ENCODE data around the gene MIDN.
"Not testable (repeated sequence)": the region's sequence is repeated elsewhere in the genome, so short reads cannot be mapped to it uniquely, and the experiment has no call there.

MIDN gene

DNA sequence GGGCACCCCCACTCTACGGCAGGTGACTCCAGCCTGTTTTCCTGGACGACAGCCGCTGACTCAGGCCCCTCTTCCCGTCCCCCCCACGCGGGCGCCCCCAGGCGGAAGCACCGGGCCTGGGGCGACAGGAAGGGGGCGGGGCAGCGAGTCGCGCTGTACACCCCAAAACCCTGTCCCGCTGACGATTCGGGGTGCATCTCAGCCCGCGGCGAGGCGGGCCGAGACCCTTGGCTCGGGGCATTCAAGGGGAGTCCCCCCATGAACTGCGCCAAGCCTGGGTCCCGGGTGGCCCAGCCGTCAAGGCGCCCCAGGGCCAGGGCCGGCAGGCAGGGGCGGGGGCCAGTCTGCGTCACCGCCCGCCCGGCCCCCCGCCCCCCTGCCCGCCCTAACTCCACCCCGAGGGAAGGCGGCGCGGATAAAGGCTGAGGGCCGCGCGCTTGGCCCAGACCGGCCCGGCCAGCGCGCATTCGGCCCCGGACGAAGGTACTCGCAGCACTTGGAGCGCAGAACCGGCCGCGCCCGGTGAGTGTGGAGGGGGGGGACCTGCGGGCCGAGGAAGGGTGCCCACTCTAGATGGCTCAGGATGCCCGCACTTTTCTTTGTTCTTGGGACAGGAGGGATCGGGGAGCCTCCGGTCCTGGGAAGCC lies at the start of gene MIDN:
Gene MIDN (plus strand): TSS at position 445 of the 647 bp plus-strand sequence. CDS start 1,714 bp downstream, outside the sequence.
- peak; percentile 75 to 80 for DNase-seq

GRCh38 chr19:1199531-1199930 lies 48.9 kb upstream of the MIDN start:
- DNase-seq, result no peak

- DNase-seq, result not testable (repeated sequence)
Measured at GRCh38 chr19:1200614-1201013, 47.8 kb upstream of the MIDN start.

GRCh38 chr19:1205114-1206099 lies 43.0 kb upstream of the MIDN start, which contains the start of gene STK11:
Gene STK11 (plus strand): TSS chr19:1205778. CDS start chr19:1206914, 1,136 bp downstream.
- DNase-seq, result peak; percentile 98 to 99

- DNase-seq, result no peak
Measured at GRCh38 chr19:1206150-1206863, 42.1 kb upstream of the MIDN start.

DNA sequence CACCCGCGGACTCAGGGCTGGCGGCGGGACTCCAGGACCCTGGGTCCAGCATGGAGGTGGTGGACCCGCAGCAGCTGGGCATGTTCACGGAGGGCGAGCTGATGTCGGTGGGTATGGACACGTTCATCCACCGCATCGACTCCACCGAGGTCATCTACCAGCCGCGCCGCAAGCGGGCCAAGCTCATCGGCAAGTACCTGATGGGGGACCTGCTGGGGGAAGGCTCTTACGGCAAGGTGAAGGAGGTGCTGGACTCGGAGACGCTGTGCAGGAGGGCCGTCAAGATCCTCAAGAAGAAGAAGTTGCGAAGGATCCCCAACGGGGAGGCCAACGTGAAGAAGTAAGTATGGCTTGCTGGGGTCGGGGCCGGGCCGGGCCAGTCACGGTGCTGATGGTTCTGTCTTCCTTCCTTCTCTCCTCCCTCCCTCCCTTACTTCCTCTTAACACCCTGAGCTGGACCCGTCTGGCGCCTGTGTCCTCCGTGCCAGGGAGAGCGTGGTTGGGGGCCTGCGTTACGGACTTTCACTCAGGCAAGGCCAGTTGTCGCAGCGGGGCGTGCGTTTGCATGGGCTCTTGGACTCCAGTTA lies 41.4 kb upstream of the MIDN start:
- peak; percentile 30 to 48 for DNase-seq

DNA sequence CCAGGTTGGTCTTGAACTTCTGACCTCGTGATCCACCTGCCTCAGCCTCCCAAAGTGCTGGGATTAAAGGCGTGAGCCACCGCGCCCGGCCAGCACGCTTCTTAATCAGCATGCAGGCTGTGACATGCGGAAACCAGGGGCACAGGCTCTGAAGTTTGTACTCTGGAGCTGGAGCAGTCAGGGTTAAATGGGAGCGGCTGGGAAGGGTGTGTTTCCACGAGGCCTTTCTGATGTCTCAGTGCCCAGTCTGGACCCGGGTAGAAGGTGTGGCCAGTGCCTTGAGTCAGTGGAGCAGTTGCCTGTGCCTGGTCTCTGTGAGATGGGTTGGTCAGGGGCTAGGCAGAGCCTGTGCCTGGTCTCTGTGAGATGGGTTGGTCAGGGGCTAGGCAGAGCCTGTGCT lies 39.6 kb upstream of the MIDN start:
- DNase-seq, result not testable (repeated sequence)

DNA sequence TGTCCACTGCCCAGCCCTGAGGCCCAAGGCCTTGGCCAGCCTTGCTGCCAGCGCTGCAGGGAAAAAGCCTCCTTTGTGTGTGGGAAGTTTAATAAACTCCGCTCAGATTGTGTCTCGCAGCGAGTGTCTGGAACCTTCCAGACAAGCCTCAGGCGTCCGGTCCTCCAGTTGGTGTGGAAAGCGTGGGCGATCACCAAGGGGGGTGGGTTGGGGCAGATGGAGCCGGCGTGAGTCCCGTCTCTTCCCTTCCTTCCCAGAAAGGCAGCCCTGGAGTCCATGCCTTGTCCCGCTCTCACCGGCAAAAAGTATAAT lies 38.2 kb upstream of the MIDN start:
- DNase-seq, result no peak

- no peak for DNase-seq
Measured at GRCh38 chr19:1211494-1212234, 36.7 kb upstream of the MIDN start.

DNA sequence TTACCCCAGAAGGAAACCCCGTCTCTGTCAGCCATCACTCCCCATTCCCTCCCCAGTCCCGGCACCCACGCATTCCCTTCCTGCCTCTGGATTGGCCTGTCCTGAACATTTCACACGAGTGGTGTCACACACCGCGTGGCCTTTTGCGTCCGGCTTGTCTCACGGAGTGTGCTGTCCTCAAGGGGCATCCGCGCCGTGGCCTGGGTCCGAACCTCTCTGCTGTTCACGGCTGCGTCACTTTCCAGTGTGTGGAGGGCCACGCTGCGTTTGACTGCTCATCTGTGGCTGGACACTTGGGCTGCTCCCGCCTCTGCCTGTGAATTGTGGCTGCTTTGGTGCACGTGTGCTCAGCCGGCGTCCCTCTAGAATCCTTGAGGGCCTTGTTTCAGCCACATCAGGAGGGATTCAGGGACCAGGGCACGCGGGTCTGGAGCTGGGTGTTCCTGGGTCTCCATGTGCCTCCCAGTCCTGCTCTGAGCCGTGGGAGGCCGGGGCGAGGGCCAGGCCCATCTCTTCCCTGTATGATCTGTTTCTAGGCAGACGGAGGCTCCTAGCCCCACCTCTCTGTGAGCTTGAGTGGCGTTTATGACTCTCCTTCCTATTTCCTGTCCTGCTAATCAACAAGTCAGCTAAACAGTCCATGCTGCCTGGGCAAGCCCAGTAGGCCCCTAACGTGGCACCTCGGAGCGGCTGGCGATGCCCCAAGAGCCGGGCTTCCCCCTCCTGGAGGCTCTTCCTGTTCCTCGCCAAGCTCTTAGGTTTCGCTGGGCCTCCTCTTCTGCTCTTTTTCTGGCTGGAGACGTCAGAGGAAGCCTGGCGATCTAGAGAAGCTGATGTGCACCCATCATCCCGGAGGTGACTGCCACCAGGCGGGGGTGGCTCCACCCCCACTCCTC lies 34.7 kb upstream of the MIDN start:
- peak; percentile 73 to 79 for DNase-seq

DNA sequence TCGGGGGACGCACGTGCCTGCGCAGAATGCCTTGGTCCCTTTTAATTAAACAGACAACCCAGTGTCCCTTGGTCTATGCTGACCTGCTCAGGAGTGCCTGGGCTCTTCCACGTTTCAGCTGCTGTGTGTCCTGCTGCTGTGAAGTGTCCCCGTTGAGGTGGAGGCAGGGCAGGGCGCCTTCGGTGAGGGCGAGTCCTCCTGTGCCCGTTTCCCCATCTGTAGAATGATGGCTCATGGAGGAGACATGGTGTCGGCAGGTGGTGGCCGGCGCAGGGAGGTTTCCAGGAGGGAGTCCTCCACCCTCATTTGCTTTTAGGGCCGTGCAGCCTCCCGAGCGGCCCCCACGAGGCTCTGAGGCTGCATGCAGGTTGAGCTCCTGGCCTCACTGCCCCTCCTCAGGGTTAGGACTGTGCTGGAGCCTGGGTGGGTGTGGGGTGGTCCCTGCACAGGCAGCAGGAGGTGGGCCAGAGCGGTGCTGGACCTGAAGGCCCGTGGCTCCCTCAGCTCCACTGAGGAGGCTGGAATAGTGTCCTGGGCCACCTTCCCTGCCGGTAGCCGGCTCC lies 34.0 kb upstream of the MIDN start:
- DNase-seq, result no peak

- no peak for DNase-seq
Measured at GRCh38 chr19:1214862-1215731, 33.3 kb upstream of the MIDN start.

DNA sequence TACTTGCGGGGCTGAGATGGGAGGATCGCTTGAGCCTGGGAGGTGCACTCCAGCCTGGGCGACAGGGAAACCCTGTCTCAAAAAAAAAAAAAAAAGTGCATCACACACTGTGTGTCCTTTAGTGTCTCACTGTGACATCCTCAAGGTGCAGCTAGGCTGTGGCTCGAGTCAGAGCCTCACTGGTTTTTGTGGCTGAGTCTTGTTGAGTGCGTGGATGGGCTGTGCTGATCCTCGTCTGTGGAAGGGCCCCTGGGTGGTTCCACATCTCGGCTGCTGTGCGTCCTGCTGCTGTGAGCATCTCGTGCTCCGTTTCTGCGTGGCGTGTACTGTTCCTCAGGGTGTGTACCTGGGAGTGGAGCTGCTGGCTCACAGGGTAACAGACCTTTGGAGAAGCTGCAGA lies 31.6 kb upstream of the MIDN start:
- no peak for DNase-seq

GRCh38 chr19:1217366-1217765 lies 31.0 kb upstream of the MIDN start:
- DNase-seq, result no peak

DNA sequence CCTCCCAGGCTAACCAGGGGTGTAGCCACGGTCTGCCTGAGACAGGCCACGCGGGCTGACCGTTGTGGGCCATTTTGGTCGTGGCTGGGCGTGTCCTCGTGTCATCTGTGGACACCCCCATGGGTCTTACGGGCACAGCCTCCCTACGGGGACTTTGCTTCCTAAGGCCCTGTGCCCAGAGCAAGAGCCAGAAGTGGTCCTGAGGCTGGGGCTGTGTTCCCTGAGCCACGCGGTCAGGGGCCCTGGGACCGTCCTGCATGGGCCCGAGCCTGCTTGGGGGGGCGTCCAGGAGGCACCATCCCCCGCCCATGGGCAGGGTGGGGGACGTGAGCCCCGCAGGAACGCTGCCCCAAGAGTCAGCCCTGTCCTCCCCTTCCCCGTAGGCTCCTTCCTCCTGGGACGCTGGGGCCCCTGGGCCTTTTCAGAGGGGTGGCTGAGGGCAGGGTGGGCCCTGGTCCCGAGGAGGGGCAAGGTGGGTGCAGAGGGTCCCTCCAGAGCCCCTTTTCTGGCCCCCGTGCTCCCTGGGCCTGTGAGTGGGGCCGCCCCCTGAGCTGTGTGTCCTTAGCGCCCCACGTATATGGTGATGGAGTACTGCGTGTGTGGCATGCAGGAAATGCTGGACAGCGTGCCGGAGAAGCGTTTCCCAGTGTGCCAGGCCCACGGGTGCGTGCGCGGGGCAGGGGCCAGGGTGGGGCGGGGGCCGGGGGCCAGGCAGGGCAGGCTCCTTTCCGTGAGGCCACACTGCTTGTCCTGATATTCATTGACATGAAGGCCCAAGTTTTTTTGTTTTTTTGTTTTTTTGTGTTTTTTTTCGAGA lies 29.4 kb upstream of the MIDN start:
- no peak for DNase-seq

- DNase-seq, result no peak
Measured at GRCh38 chr19:1219786-1220476, 28.5 kb upstream of the MIDN start.

DNA sequence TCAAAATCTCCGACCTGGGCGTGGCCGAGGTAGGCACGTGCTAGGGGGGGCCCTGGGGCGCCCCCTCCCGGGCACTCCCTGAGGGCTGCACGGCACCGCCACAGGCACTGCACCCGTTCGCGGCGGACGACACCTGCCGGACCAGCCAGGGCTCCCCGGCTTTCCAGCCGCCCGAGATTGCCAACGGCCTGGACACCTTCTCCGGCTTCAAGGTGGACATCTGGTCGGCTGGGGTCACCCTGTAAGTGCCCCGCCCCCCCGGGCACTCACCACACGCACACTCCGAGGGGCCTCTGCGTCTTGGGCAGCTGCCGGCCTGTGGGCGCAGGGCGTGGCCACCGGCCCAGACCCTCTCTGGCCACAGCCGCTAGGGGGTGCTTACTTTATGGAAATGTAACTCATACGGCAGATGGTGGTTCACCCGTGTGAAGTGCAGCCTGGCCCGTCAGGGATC lies 27.9 kb upstream of the MIDN start:
- DNase-seq, result no peak
